ENCODE results near the gene TTC23.

The TTC23 gene, protein sequence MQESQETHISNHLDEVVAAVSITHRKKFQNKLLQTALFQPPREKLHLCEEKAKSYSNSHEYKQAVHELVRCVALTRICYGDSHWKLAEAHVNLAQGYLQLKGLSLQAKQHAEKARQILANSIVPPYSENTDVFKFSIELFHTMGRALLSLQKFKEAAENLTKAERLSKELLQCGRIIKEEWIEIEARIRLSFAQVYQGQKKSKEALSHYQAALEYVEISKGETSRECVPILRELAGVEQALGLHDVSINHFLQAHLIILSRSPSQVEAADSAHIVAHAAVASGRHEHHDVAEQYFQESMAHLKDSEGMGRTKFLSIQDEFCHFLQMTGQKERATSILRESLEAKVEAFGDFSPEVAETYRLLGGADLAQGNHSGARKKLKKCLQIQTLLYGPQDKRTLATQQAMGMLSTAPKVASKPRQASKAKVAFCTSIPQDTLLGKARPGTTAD
- long read RNA-seq, partial matches to known transcripts, result 20 of 68 reads
- long read RNA-seq, other reads (novel, unspliced or antisense), result 47 of 68 reads

DNA sequence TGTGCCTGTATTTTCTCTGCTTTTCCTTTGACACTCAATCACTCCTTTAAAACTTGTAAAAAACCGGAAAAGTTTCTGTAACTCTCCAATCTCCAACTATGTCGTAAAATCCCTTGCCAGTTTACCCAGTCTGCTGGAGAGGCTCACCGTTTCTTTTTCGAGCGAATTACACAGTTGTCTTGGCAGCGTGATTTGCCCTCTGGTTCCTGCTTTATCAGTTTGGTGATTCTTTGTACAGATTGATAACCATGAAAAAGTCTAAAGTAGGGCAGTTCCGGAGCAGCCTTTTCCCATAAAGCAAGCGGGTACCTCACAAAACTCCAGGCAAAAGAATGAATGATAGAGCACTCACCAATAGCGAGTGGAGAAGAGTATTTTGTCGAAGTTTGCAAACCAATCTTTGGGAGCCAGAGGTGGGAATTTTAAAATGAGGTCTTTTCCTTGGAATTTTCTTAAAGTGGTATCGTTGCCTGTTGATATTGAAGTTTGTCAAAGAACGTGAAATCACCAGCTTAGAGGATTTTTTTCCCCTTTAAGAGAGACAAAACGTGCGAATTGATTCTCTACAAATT lies at the start of gene TTC23:
Gene TTC23, minus strand, starts transcription at position 312 of the 572 bp plus-strand sequence. CDS start 20,869 bp downstream, outside the sequence.
- H3K27me3 ChIP-seq (ENCODE audit: insufficient read depth, poor library complexity, severe bottlenecking), result no peaks in the 10 kb centered on the region
- no peak for TF ChIP-seq SPI1 (IDR thresholded peaks at IDR 0.05; ENCODE audit: borderline replicate concordance, low read depth)
- TF ChIP-seq, protein P1, sequence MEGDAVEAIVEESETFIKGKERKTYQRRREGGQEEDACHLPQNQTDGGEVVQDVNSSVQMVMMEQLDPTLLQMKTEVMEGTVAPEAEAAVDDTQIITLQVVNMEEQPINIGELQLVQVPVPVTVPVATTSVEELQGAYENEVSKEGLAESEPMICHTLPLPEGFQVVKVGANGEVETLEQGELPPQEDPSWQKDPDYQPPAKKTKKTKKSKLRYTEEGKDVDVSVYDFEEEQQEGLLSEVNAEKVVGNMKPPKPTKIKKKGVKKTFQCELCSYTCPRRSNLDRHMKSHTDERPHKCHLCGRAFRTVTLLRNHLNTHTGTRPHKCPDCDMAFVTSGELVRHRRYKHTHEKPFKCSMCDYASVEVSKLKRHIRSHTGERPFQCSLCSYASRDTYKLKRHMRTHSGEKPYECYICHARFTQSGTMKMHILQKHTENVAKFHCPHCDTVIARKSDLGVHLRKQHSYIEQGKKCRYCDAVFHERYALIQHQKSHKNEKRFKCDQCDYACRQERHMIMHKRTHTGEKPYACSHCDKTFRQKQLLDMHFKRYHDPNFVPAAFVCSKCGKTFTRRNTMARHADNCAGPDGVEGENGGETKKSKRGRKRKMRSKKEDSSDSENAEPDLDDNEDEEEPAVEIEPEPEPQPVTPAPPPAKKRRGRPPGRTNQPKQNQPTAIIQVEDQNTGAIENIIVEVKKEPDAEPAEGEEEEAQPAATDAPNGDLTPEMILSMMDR (IDR thresholded peaks at IDR 0.05; ENCODE audit: insufficient read depth, low read length), result no peak
- TF ChIP-seq POLR2AphosphoS5 (IDR thresholded peaks at IDR 0.05; ENCODE audit: low read depth), result no peak
- TF ChIP-seq, protein P2, sequence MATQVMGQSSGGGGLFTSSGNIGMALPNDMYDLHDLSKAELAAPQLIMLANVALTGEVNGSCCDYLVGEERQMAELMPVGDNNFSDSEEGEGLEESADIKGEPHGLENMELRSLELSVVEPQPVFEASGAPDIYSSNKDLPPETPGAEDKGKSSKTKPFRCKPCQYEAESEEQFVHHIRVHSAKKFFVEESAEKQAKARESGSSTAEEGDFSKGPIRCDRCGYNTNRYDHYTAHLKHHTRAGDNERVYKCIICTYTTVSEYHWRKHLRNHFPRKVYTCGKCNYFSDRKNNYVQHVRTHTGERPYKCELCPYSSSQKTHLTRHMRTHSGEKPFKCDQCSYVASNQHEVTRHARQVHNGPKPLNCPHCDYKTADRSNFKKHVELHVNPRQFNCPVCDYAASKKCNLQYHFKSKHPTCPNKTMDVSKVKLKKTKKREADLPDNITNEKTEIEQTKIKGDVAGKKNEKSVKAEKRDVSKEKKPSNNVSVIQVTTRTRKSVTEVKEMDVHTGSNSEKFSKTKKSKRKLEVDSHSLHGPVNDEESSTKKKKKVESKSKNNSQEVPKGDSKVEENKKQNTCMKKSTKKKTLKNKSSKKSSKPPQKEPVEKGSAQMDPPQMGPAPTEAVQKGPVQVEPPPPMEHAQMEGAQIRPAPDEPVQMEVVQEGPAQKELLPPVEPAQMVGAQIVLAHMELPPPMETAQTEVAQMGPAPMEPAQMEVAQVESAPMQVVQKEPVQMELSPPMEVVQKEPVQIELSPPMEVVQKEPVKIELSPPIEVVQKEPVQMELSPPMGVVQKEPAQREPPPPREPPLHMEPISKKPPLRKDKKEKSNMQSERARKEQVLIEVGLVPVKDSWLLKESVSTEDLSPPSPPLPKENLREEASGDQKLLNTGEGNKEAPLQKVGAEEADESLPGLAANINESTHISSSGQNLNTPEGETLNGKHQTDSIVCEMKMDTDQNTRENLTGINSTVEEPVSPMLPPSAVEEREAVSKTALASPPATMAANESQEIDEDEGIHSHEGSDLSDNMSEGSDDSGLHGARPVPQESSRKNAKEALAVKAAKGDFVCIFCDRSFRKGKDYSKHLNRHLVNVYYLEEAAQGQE (IDR thresholded peaks at IDR 0.05; ENCODE audit: insufficient replicate concordance, low read depth), result no peak
- no peak for TF ChIP-seq GABPA (IDR thresholded peaks at IDR 0.05; ENCODE audit: low read depth)
- peak in 1 of 2 experiments; percentile 25 for DNase-seq (ENCODE audit: low read depth in 1 of 2, low spot score in 1 of 2)
- H3K4me3 ChIP-seq (replicated peaks; ENCODE audit: insufficient read depth, low read length), result peak within 1 kb of the TSS; percentile 37
- H3K27ac ChIP-seq (replicated peaks), result peak within 1 kb of the TSS; percentile 85

DNA sequence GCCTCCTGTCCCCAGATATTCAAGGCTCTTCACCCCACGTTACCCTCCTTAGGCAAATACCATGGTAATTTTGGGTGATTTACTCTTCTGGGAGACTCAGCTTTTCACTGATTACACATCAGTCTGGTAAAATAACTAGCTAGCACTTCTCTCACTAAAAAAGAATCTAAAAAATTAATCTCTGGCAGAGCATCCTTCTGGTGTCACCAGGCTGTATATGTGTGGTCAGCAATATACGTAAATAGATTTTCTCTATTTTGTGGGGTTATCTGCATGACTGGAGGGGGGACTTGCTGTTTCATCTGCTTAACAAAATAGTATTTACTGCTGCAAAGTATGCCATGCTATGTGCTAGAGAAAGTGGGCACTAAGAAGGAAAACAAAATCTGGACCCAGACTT lies 47.0 kb upstream of the TTC23 start:
- TF ChIP-seq, protein P2 (IDR thresholded peaks at IDR 0.05; ENCODE audit: insufficient replicate concordance, low read depth), result no peak
- TF ChIP-seq GABPA (IDR thresholded peaks at IDR 0.05; ENCODE audit: low read depth) (no peak), POLR2AphosphoS5 (IDR thresholded peaks at IDR 0.05; ENCODE audit: low read depth) (no peak), SPI1 (IDR thresholded peaks at IDR 0.05; ENCODE audit: borderline replicate concordance, low read depth) (no peak)
- TF ChIP-seq, protein P1 (IDR thresholded peaks at IDR 0.05; ENCODE audit: insufficient read depth, low read length), result no peak
- no peak for DNase-seq (ENCODE audit: low read depth in 1 of 2, low spot score in 1 of 2)
- Histone ChIP-seq H3K4me3 (replicated peaks; ENCODE audit: insufficient read depth, low read length) (no peak overlapping the region), H3K27me3 (ENCODE audit: insufficient read depth, poor library complexity, severe bottlenecking) (no peaks in the 10 kb centered on the region), H3K27ac (replicated peaks) (no peak overlapping the region)

DNA sequence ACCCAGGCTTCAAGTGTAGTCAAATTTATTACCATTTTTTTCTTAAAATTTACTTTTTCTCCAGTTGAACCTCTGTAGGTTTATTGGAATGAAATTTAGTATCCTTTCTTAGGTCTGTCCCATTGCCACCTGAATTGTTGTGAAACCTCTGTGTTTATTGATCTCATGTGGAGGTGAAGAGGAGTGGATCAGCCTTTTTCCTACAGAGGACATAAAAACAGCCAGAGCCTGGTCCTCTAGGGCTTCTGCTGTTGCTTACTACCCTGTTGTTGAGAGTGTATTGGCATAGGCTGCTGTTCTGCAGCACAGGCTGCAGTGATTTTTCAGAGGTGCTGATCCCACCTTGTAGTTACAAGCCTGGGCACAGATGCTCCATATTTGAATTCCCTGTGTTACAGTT lies 46.5 kb upstream of the TTC23 start:
- no peaks in the 10 kb centered on the region for H3K27me3 ChIP-seq (ENCODE audit: insufficient read depth, poor library complexity, severe bottlenecking)
- no peak overlapping the region for H3K27ac ChIP-seq (replicated peaks)
- no peak overlapping the region for H3K4me3 ChIP-seq (replicated peaks; ENCODE audit: insufficient read depth, low read length)
- no peak for DNase-seq (ENCODE audit: low read depth in 1 of 2, low spot score in 1 of 2)
- TF ChIP-seq POLR2AphosphoS5 (IDR thresholded peaks at IDR 0.05; ENCODE audit: low read depth) (no peak), GABPA (IDR thresholded peaks at IDR 0.05; ENCODE audit: low read depth) (no peak)
- TF ChIP-seq, protein P1 (IDR thresholded peaks at IDR 0.05; ENCODE audit: insufficient read depth, low read length), result no peak
- TF ChIP-seq, protein P2 (IDR thresholded peaks at IDR 0.05; ENCODE audit: insufficient replicate concordance, low read depth), result no peak
